Adrenal gland (tissue), 12 donors: ENCODE measurements around the gene PTGES. TPM values are rescaled to one million over a fixed set of nuclear protein-coding genes. Genes with fewer than 3 reads are reported as not detected.

Experiments
- DNase-seq, 7 donors: peaks; one replicate each; pipeline ENCODE4 v3.0.0-alpha.2; 2019 to 2020
- H3K27ac ChIP-seq, 5 donors: fragments of 200-600 bp; sonication (generic) in 4 of 5; 1 replicate in 3 of 5; 2 replicates in 2 of 5; pipeline versions ENCODE4 v1.5.1 to v1.8.0; 2016 to 2020; ENCODE audit warnings: mild to moderate bottlenecking in 1 of 5
- H3K27me3 ChIP-seq: fragments of 200-600 bp; 2 replicates; pipeline ENCODE4 v1.8.0; 2021
- H3K36me3 ChIP-seq, 2 donors: fragments of 200-600 bp; replicated peaks in 1 of 2; 1 replicate in 1 of 2; 2 replicates in 1 of 2; pipeline versions ENCODE4 v1.5.1 to v1.8.0; 2018 to 2022
- H3K4me1 ChIP-seq, 2 donors: fragments of 200-600 bp; replicated peaks in 1 of 2; 1 replicate in 1 of 2; 2 replicates in 1 of 2; pipeline versions ENCODE4 v1.5.1 to v1.8.0; 2018 to 2021
- H3K4me3 ChIP-seq, 4 donors: fragments of 200-600 bp; sonication (generic) in 3 of 4; one replicate each; pipeline ENCODE4 v1.5.1; 2016 to 2018
- H3K9me3 ChIP-seq, 3 donors: fragments of 200-600 bp; sonication (generic) in 1 of 3; replicated peaks in 1 of 3; 1 replicate in 2 of 3; 2 replicates in 1 of 3; pipeline versions ENCODE4 v1.5.1 to v1.8.0; 2016 to 2021
- CTCF ChIP-seq, 6 experiments: fragments of 450-650 bp in 4 of 6; fragments of 200-600 bp in 2 of 6; sonication (generic) in 1 of 6; IDR thresholded peaks; 1 replicate in 5 of 6; 2 replicates in 1 of 6; pipeline versions ENCODE4 v1.5.1 to v1.8.0; 2016 to 2021; ENCODE audit warnings: antibody characterized with exemption in 6 of 6, mild to moderate bottlenecking in 2 of 6, moderate library complexity in 1 of 6
- POLR2A ChIP-seq, 2 donors: fragments of 450-650 bp; IDR thresholded peaks; one replicate each; pipeline ENCODE4 v1.6.1; 2017; ENCODE audit warnings: antibody characterized with exemption in 2 of 2, mild to moderate bottlenecking in 2 of 2, moderate library complexity in 1 of 2
- WGBS, 4 donors: extraction: QIAGEN DNeasy Blood & Tissue Kit in 2 of 4; methylation state at CpG; one replicate each; pipeline versions ENCODE4 v1.1.5 to v1.1.7; 2013 to 2017; 5-methylcytosine and 5-hydroxymethylcytosine counted together
- intact Hi-C, 2 donors: fragments of 100-400 bp; cut with DNase I; formaldehyde crosslinking; loops; one replicate each; pipeline versions ENCODE4 v1.14.1 to v1.15.0; 2022 to 2023
- polyA plus RNA-seq, 3 donors: library from polyadenylated mRNA; stranded (reverse); fragments of 200-250 nt in 2 of 3; fragments of 350-450 nt in 1 of 3; fragmentation: Illumina TruSeq in 1 of 3; extraction: RNeasy Lipid Tissue Mini Kit (QIAGEN cat#74804) in 1 of 3; gene quantifications; one replicate each; pipeline ENCODE4 v1.2.3, GENCODE V29; 2013 to 2014
- total RNA-seq, 9 donors: library from RNA; depleted of rRNA in 4 of 9; stranded (reverse); fragments of >200 nt in 4 of 9; fragments of 120-200 nt in 1 of 9; fragmentation: NEBNext Ultra II Directional in 1 of 9; extraction: Animal tissue kit (Norgen Biotek cat#: 25700) in 1 of 9; gene quantifications; one replicate each; pipeline versions ENCODE4 v1.1.0 to v1.2.4, GENCODE V29; 2013 to 2023
- donor health status: healthy with polysubstance abuse.
- donor health status: Bipolar disorder and iron deficiency.
- donor health status: DM: yes; HTN: yes; CAD: no.
- donor health status: DM: no; HTN: no; CAD: no.
- donor health status: DM: no; HTN: no; CAD: no.
- donor health status: DM: yes; HTN: yes; CAD: no.

The PTGES gene
- total and polyA plus RNA-seq, 12 donors: 0.12 to 4.4 (median 1.3) TPM; not detected in 1

DNA sequence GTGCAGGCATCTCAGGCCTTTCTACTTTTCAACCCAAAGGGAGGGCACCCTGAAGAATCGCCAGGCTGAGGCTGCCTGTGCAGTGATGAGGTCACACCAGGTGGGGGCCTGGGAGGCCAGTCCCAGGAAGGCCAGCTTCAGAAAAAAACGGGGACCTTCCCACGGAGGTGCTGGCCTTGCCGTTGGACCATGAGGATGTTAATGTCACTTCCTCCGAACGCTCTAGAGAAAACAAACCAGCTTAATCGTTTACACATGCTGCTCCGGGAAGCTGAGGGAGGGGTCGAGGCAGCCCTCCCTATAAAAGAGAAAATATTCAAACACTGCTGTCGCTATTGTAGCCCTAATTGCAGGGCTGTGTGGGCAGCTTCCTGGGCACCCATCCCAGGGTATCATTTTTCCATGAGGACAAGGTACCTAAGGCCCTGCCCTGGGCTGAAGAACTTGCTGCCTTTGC lies 27.0 kb downstream of the PTGES start:
- Histone ChIP-seq H3K27ac (no peak overlapping the region), H3K4me1 (peaks cover 0 to 4% of the 10 kb centered on the region in 2 donors), H3K27me3 (no peaks in the 10 kb centered on the region), H3K9me3 (no peaks in the 10 kb centered on the region), H3K36me3 (no peaks in the 10 kb centered on the region), H3K4me3 (no peak overlapping the region)
- TF ChIP-seq CTCF (IDR thresholded peaks at IDR 0.05) (no peak), POLR2A (IDR thresholded peaks at IDR 0.05) (no peak)
- WGBS, 4 donors: 39 to 47% (median 43%) methylated on average over 9 to 10 of the region's 10 CpGs
- no peak for DNase-seq
- intact Hi-C loops: no loop called here

GRCh38 chr9:129724456-129725190 lies 28.2 kb downstream of the PTGES start:
- intact Hi-C loops: loop anchor here in 1 of 2 donors (5.0 kb wide), 1 partner anchor 77 kb away; no protein-coding TSS in a partner anchor
- peaks cover 0 to 4% of the 10 kb centered on the region in 2 donors for H3K4me1 ChIP-seq
- DNase-seq: no peak
- no peaks in the 10 kb centered on the region for H3K36me3 ChIP-seq
- no peaks in the 10 kb centered on the region for H3K9me3 ChIP-seq
- H3K27ac ChIP-seq: no peak overlapping the region
- no peak overlapping the region for H3K4me3 ChIP-seq
- no peaks in the 10 kb centered on the region for H3K27me3 ChIP-seq
- 79 to 86% (median 83%) methylated on average over 16 of the region's 16 CpGs for WGBS, 4 donors
- TF ChIP-seq POLR2A (IDR thresholded peaks at IDR 0.05) (no peak), CTCF (IDR thresholded peaks at IDR 0.05) (no peak)

DNA sequence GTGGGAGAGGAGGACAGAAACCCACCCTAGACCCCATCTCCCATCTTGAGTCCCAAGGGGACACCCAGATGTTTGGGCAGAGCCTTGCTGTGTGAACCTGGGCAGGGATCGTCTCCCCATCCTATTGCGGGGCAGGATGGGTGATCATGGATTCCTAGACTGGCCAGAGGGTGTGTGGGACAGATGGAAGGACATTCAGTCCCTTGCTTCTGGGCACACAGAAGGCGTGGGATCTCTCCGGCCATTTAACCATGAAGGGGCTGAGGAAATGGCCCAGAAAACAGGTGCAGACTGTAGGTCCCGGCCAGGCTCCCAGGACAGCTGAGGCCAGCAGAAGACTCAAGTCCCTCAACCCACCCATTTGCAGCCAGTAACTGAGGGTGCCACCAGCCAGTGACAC lies 29.9 kb downstream of the PTGES start:
- 85 to 93% (median 85%) methylated on average over 3 to 5 of the region's 5 CpGs for WGBS, 4 donors
- DNase-seq: no peak
- Histone ChIP-seq H3K4me3 (no peak overlapping the region), H3K27me3 (no peaks in the 10 kb centered on the region), H3K36me3 (no peaks in the 10 kb centered on the region), H3K27ac (no peak overlapping the region), H3K4me1 (peaks cover 0 to 4% of the 10 kb centered on the region in 2 donors), H3K9me3 (no peaks in the 10 kb centered on the region)
- no peak for TF ChIP-seq CTCF (IDR thresholded peaks at IDR 0.05)
- no peak for TF ChIP-seq POLR2A (IDR thresholded peaks at IDR 0.05)
- intact Hi-C loops: loop anchor here in 1 of 2 donors (5.0 kb wide), 1 partner anchor 76 kb away; no protein-coding TSS in a partner anchor

DNA sequence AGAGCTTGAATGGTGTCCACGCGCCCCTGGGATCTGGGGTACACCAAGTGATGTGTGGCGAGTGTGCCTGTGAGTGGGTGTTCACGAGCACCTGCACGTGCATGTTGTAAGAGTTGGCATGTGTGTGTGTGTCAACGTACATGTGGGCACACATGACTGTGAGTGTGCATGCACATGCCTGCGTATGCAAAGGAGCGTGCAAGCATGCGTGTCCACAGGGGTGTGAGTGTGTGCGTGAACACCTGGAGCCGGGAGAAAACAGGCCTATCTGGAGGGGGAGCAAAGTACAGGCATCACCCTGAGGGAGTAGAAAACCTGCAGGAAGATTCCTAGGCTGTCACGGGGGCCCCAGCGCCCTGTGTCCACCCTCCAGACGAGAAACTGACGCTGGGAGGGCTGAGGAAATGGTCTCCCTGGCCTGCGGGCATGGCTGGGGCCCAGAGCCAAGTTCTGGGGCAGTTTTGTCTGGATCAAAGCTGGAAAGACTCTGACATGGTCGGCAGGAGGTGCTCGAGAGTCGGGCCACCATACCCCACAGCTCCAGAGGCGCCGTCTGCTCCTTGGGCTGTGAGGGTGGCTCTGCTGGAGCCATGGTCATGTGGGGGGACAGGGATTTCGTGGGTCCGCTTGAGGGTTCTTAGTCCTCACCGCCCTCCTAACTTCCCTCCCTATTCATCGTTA lies 31.8 kb downstream of the PTGES start:
- H3K4me3 ChIP-seq: no peak overlapping the region
- H3K27me3 ChIP-seq: no peaks in the 10 kb centered on the region
- 86 to 92% (median 90%) methylated on average over 19 to 25 of the region's 25 CpGs for WGBS, 4 donors
- TF ChIP-seq CTCF (IDR thresholded peaks at IDR 0.05): no peak
- TF ChIP-seq POLR2A (IDR thresholded peaks at IDR 0.05): no peak
- no peaks in the 10 kb centered on the region for H3K36me3 ChIP-seq
- H3K9me3 ChIP-seq: no peaks in the 10 kb centered on the region
- no peaks in the 10 kb centered on the region for H3K4me1 ChIP-seq
- DNase-seq: no peak
- intact Hi-C loops: loop anchor here in 1 of 2 donors (5.0 kb wide), 1 partner anchor 74 kb away; no protein-coding TSS in a partner anchor
- no peak overlapping the region for H3K27ac ChIP-seq
